ENCODE data around the gene COBLL1. TPM values are rescaled to one million over a fixed set of nuclear protein-coding genes. Genes with fewer than 3 reads are reported as not detected.

Gene COBLL1
- total RNA-seq, 1 experiment from 2014 or later: 8.0 TPM

- no peak overlapping the region for H3K4me2 ChIP-seq
- BruUV-seq (replicated peaks): no TSS peak
- no peaks in the 10 kb centered on the region for H3F3A ChIP-seq (ENCODE audit: insufficient read depth, low read depth)
- H3K27ac ChIP-seq: no peak overlapping the region
- no peak for DNase-seq
- H3K4me1 ChIP-seq (replicated peaks; ENCODE audit: insufficient read depth): no peaks in the 10 kb centered on the region
- no peak overlapping the region for H3K4me3 ChIP-seq
- no peak overlapping the region for H2AFZ ChIP-seq
- H4K20me1 ChIP-seq (ENCODE audit: insufficient read depth): no peaks in the 10 kb centered on the region
- H3K79me2 ChIP-seq (ENCODE audit: low read depth): no peaks in the 10 kb centered on the region
- no peaks in the 10 kb centered on the region for H3K36me3 ChIP-seq (ENCODE audit: low read depth)
- ChIA-PET POLR2A (ENCODE audit: unreplicated experiment) (no interaction called here), CTCF (no interaction called here)
- H3K27me3 ChIP-seq (ENCODE audit: insufficient read depth, low read depth): no peaks in the 10 kb centered on the region
- intact Hi-C loops (cut with micrococcal nuclease; ENCODE audit: unreplicated experiment): no loop called here
- no peaks in the 10 kb centered on the region for H3K9me3 ChIP-seq (ENCODE audit: insufficient read depth, low read depth)
- TF ChIP-seq EZH2 (IDR thresholded peaks at IDR 0.05; ENCODE audit: low read depth) (no peak), CTCF (conservative IDR thresholded peaks at IDR 0.05) (no peak)
- H3K9me2 ChIP-seq (ENCODE audit: insufficient read depth): no peaks in the 10 kb centered on the region
These were observed 169.8 kb downstream of the COBLL1 start for GRCh38 chr2:164671664-164672396.

- TF ChIP-seq EZH2 (IDR thresholded peaks at IDR 0.05; ENCODE audit: low read depth): no peak
- TF ChIP-seq CTCF (conservative IDR thresholded peaks at IDR 0.05): no peak
- Histone ChIP-seq H3K4me1 (replicated peaks; ENCODE audit: insufficient read depth) (no peaks in the 10 kb centered on the region), H3K9me2 (ENCODE audit: insufficient read depth) (no peaks in the 10 kb centered on the region), H2AFZ (no peak overlapping the region), H3K9me3 (ENCODE audit: insufficient read depth, low read depth) (no peaks in the 10 kb centered on the region), H3K4me2 (no peak overlapping the region), H3K36me3 (ENCODE audit: low read depth) (no peaks in the 10 kb centered on the region), H3K4me3 (no peak overlapping the region), H3K27me3 (ENCODE audit: insufficient read depth, low read depth) (no peaks in the 10 kb centered on the region), H3K79me2 (ENCODE audit: low read depth) (no peaks in the 10 kb centered on the region), H4K20me1 (ENCODE audit: insufficient read depth) (no peaks in the 10 kb centered on the region), H3F3A (ENCODE audit: insufficient read depth, low read depth) (no peaks in the 10 kb centered on the region), H3K27ac (no peak overlapping the region)
- POLR2A ChIA-PET (ENCODE audit: unreplicated experiment): no interaction called here
- intact Hi-C loops (cut with micrococcal nuclease; ENCODE audit: unreplicated experiment): no loop called here
- CTCF ChIA-PET: interaction anchor here (0.5 kb wide), 1 partner anchor 1071 kb away, joined by 3 read pairs; no protein-coding TSS in a partner anchor
- DNase-seq: no peak
- no TSS peak for BruUV-seq (replicated peaks)
These were observed 172.3 kb downstream of the COBLL1 start for GRCh38 chr2:164669291-164669690.

- no peak overlapping the region for H3K4me3 ChIP-seq
- H3K79me2 ChIP-seq (ENCODE audit: low read depth): no peaks in the 10 kb centered on the region
- POLR2A ChIA-PET (ENCODE audit: unreplicated experiment): no interaction called here
- intact Hi-C loops (cut with micrococcal nuclease; ENCODE audit: unreplicated experiment): no loop called here
- H4K20me1 ChIP-seq (ENCODE audit: insufficient read depth): no peaks in the 10 kb centered on the region
- TF ChIP-seq CTCF (conservative IDR thresholded peaks at IDR 0.05): no peak
- no peak for TF ChIP-seq EZH2 (IDR thresholded peaks at IDR 0.05; ENCODE audit: low read depth)
- H3K9me3 ChIP-seq (ENCODE audit: insufficient read depth, low read depth): no peaks in the 10 kb centered on the region
- no TSS peak for BruUV-seq (replicated peaks)
- H3K27me3 ChIP-seq (ENCODE audit: insufficient read depth, low read depth): no peaks in the 10 kb centered on the region
- H3F3A ChIP-seq (ENCODE audit: insufficient read depth, low read depth): no peaks in the 10 kb centered on the region
- no peaks in the 10 kb centered on the region for H3K9me2 ChIP-seq (ENCODE audit: insufficient read depth)
- DNase-seq: no peak
- no peaks in the 10 kb centered on the region for H3K4me1 ChIP-seq (replicated peaks; ENCODE audit: insufficient read depth)
- CTCF ChIA-PET: no interaction called here
- H2AFZ ChIP-seq: no peak overlapping the region
- H3K27ac ChIP-seq: no peak overlapping the region
- no peaks in the 10 kb centered on the region for H3K36me3 ChIP-seq (ENCODE audit: low read depth)
- H3K4me2 ChIP-seq: no peak overlapping the region
These were observed 174.1 kb downstream of the COBLL1 start for GRCh38 chr2:164667566-164667965.
